ENCODE results near the gene SHFL. TPM values are rescaled to one million over a fixed set of nuclear protein-coding genes. Genes with fewer than 3 reads are reported as not detected.

SHFL gene
- total and polyA plus RNA-seq, 2 donors, result 22.8 to 55.6 TPM

- 99% methylated on average over 9 of the region's 9 CpGs for WGBS
- no peak for DNase-seq (ENCODE audit: low read depth in 6 of 9, low spot score in 9 of 9)
- H3K27me3 ChIP-seq (ENCODE audit: control insufficient read depth in 2 of 2, insufficient read depth in 1 of 2, low read length in 1 of 2), result no peaks in the 10 kb centered on the region
- H3K27ac ChIP-seq (ENCODE audit: low read depth in 1 of 2, low read length in 1 of 2), result no peak overlapping the region
- no peaks in the 10 kb centered on the region for H3K4me1 ChIP-seq (ENCODE audit: control insufficient read depth in 2 of 2, insufficient read depth in 2 of 2, low read length in 2 of 2)
- peaks cover 93 to 94% of the 10 kb centered on the region in 2 donors for H3K36me3 ChIP-seq (ENCODE audit: control insufficient read depth in 2 of 2, insufficient read depth in 2 of 2, low read length in 1 of 2)
- no peaks in the 10 kb centered on the region for H3K9me3 ChIP-seq (ENCODE audit: control insufficient read depth in 2 of 2, insufficient read depth in 1 of 2, low read length in 1 of 2)
- H3K4me3 ChIP-seq (ENCODE audit: low read length in 2 of 2), result no peak overlapping the region
Measured at GRCh38 chr19:10134040-10134439, 47.9 kb downstream of the SHFL start.

GRCh38 chr19:10135551-10136334 lies 49.6 kb downstream of the SHFL start:
- DNase-seq (ENCODE audit: low read depth in 6 of 9, low spot score in 9 of 9), result no peak
- H3K4me3 ChIP-seq (ENCODE audit: low read length in 2 of 2), result no peak overlapping the region
- no peaks in the 10 kb centered on the region for H3K4me1 ChIP-seq (ENCODE audit: control insufficient read depth in 2 of 2, insufficient read depth in 2 of 2, low read length in 2 of 2)
- peak overlapping the region in 1 of 2 donors; percentile 55 for H3K27ac ChIP-seq (ENCODE audit: low read depth in 1 of 2, low read length in 1 of 2)
- H3K9me3 ChIP-seq (ENCODE audit: control insufficient read depth in 2 of 2, insufficient read depth in 1 of 2, low read length in 1 of 2), result no peaks in the 10 kb centered on the region
- H3K27me3 ChIP-seq (ENCODE audit: control insufficient read depth in 2 of 2, insufficient read depth in 1 of 2, low read length in 1 of 2), result no peaks in the 10 kb centered on the region
- peaks cover 91 to 93% of the 10 kb centered on the region in 2 donors for H3K36me3 ChIP-seq (ENCODE audit: control insufficient read depth in 2 of 2, insufficient read depth in 2 of 2, low read length in 1 of 2)
- WGBS, result 98% methylated on average over 39 of the region's 39 CpGs

DNA sequence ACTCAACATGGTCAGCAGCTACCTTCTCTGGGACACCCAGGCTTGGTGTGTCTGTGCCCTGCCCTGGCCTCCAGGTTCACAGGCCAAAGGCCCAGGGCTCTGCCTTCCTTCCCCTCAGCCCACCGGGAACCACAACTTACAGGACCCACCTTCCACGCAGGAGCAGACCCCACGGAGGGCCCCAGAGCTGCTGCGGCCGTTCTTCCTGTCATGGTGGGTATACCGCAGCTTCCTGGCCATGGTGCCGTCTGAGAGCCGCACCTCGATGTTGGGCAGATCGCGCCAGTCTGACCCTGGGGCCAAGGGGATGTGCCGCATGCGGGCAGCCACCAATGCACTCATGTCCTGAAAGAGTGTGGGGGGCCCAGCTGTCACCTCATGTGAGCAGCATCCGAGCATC lies 50.8 kb downstream of the SHFL start:
- H3K27ac ChIP-seq (ENCODE audit: low read depth in 1 of 2, low read length in 1 of 2), result no peak overlapping the region
- H3K4me3 ChIP-seq (ENCODE audit: low read length in 2 of 2), result no peak overlapping the region
- no peaks in the 10 kb centered on the region for H3K9me3 ChIP-seq (ENCODE audit: control insufficient read depth in 2 of 2, insufficient read depth in 1 of 2, low read length in 1 of 2)
- H3K27me3 ChIP-seq (ENCODE audit: control insufficient read depth in 2 of 2, insufficient read depth in 1 of 2, low read length in 1 of 2), result no peaks in the 10 kb centered on the region
- H3K4me1 ChIP-seq (ENCODE audit: control insufficient read depth in 2 of 2, insufficient read depth in 2 of 2, low read length in 2 of 2), result no peaks in the 10 kb centered on the region
- WGBS, result over 99% methylated on average over 14 of the region's 14 CpGs
- peaks cover 93 to 96% of the 10 kb centered on the region in 2 donors for H3K36me3 ChIP-seq (ENCODE audit: control insufficient read depth in 2 of 2, insufficient read depth in 2 of 2, low read length in 1 of 2)
- DNase-seq (ENCODE audit: low read depth in 6 of 9, low spot score in 9 of 9), result no peak

GRCh38 chr19:10137751-10138682 lies 51.9 kb downstream of the SHFL start:
- no peak for DNase-seq (ENCODE audit: low read depth in 6 of 9, low spot score in 9 of 9)
- no peaks in the 10 kb centered on the region for H3K9me3 ChIP-seq (ENCODE audit: control insufficient read depth in 2 of 2, insufficient read depth in 1 of 2, low read length in 1 of 2)
- H3K4me1 ChIP-seq (ENCODE audit: control insufficient read depth in 2 of 2, insufficient read depth in 2 of 2, low read length in 2 of 2), result peaks cover 0 to 7% of the 10 kb centered on the region in 2 donors
- WGBS, result 98% methylated on average over 38 of the region's 38 CpGs
- H3K4me3 ChIP-seq (ENCODE audit: low read length in 2 of 2), result no peak overlapping the region
- peaks cover 96% of the 10 kb centered on the region in 2 donors for H3K36me3 ChIP-seq (ENCODE audit: control insufficient read depth in 2 of 2, insufficient read depth in 2 of 2, low read length in 1 of 2)
- H3K27ac ChIP-seq (ENCODE audit: low read depth in 1 of 2, low read length in 1 of 2), result no peak overlapping the region
- H3K27me3 ChIP-seq (ENCODE audit: control insufficient read depth in 2 of 2, insufficient read depth in 1 of 2, low read length in 1 of 2), result no peaks in the 10 kb centered on the region

DNA sequence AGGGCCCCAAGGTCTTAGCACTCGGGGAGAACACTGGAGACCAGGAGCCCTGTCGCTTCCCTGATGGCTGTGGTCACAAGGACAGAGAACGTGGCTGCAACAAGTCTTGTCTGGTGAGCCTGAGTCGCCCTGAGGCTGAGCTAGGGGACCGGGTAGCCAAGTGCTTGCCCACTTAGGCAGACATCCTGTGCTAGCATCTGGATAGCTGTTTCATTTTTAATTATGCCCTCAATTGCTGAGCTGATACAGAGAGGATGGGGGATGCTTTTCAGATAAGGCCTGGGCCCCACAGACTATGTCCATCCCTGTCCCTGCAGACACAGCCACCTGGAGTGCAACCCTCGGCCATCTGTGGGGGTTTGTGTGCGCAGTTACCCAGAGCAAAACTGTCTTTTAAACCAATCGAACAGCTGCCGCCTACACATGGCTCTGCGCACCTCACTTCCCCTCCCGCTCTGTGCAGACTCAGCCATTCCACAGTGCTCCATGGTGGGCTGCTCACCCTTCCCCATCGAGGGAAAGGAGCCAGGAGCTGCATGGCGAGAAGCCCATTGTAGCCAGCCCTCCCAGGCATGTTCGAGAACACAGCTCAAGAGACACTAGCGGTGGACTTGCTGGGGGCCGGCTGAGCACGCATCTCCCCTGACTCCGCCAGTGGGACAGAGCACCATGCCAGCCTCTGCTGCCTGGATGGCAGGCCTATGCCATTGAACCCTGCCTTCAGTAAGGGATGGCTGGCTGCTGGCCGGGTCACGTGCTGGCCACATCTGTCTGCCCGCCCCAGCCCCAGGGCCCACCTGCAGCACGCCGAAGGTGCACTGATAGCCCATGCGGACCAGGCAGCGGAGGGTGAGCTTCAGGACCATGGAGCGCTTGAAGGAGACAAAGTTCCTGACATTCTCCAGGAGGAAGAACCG lies 53.0 kb downstream of the SHFL start:
- DNase-seq (ENCODE audit: low read depth in 6 of 9, low spot score in 9 of 9), result no peak
- Histone ChIP-seq H3K36me3 (ENCODE audit: control insufficient read depth in 2 of 2, insufficient read depth in 2 of 2, low read length in 1 of 2) (peaks cover 95 to 96% of the 10 kb centered on the region in 2 donors), H3K27ac (ENCODE audit: low read depth in 1 of 2, low read length in 1 of 2) (peak overlapping the region in 1 of 2 donors; percentile 39), H3K4me1 (ENCODE audit: control insufficient read depth in 2 of 2, insufficient read depth in 2 of 2, low read length in 2 of 2) (peaks cover 0 to 10% of the 10 kb centered on the region in 2 donors), H3K27me3 (ENCODE audit: control insufficient read depth in 2 of 2, insufficient read depth in 1 of 2, low read length in 1 of 2) (no peaks in the 10 kb centered on the region), H3K9me3 (ENCODE audit: control insufficient read depth in 2 of 2, insufficient read depth in 1 of 2, low read length in 1 of 2) (no peaks in the 10 kb centered on the region), H3K4me3 (ENCODE audit: low read length in 2 of 2) (no peak overlapping the region)
- 98% methylated on average over 27 of the region's 27 CpGs for WGBS

GRCh38 chr19:10139952-10140351 lies 53.8 kb downstream of the SHFL start:
- Histone ChIP-seq H3K4me3 (ENCODE audit: low read length in 2 of 2) (no peak overlapping the region), H3K9me3 (ENCODE audit: control insufficient read depth in 2 of 2, insufficient read depth in 1 of 2, low read length in 1 of 2) (no peaks in the 10 kb centered on the region), H3K27me3 (ENCODE audit: control insufficient read depth in 2 of 2, insufficient read depth in 1 of 2, low read length in 1 of 2) (no peaks in the 10 kb centered on the region), H3K27ac (ENCODE audit: low read depth in 1 of 2, low read length in 1 of 2) (no peak overlapping the region), H3K4me1 (ENCODE audit: control insufficient read depth in 2 of 2, insufficient read depth in 2 of 2, low read length in 2 of 2) (peaks cover 0 to 10% of the 10 kb centered on the region in 2 donors), H3K36me3 (ENCODE audit: control insufficient read depth in 2 of 2, insufficient read depth in 2 of 2, low read length in 1 of 2) (peaks cover 95 to 97% of the 10 kb centered on the region in 2 donors)
- 98% methylated on average over 23 of the region's 23 CpGs for WGBS
- DNase-seq (ENCODE audit: low read depth in 6 of 9, low spot score in 9 of 9), result no peak

- Histone ChIP-seq H3K36me3 (ENCODE audit: control insufficient read depth in 2 of 2, insufficient read depth in 2 of 2, low read length in 1 of 2) (peaks cover 95 to 98% of the 10 kb centered on the region in 2 donors), H3K9me3 (ENCODE audit: control insufficient read depth in 2 of 2, insufficient read depth in 1 of 2, low read length in 1 of 2) (no peaks in the 10 kb centered on the region), H3K4me1 (ENCODE audit: control insufficient read depth in 2 of 2, insufficient read depth in 2 of 2, low read length in 2 of 2) (peaks cover 0 to 10% of the 10 kb centered on the region in 2 donors), H3K27ac (ENCODE audit: low read depth in 1 of 2, low read length in 1 of 2) (no peak overlapping the region), H3K4me3 (ENCODE audit: low read length in 2 of 2) (no peak overlapping the region), H3K27me3 (ENCODE audit: control insufficient read depth in 2 of 2, insufficient read depth in 1 of 2, low read length in 1 of 2) (no peaks in the 10 kb centered on the region)
- no peak for DNase-seq (ENCODE audit: low read depth in 6 of 9, low spot score in 9 of 9)
- WGBS, result 98% methylated on average over 13 of the region's 13 CpGs
Measured at GRCh38 chr19:10141479-10141878, 55.4 kb downstream of the SHFL start.

GRCh38 chr19:10141973-10142372 lies 55.9 kb downstream of the SHFL start:
- Histone ChIP-seq H3K27ac (ENCODE audit: low read depth in 1 of 2, low read length in 1 of 2) (no peak overlapping the region), H3K36me3 (ENCODE audit: control insufficient read depth in 2 of 2, insufficient read depth in 2 of 2, low read length in 1 of 2) (peaks cover 95 to 98% of the 10 kb centered on the region in 2 donors)
- WGBS, result 98% methylated on average over 18 of the region's 18 CpGs

More at GRCh38 chr19:10141973-10142372, 55.9 kb downstream of the SHFL start:
- no peak for DNase-seq (ENCODE audit: low read depth in 6 of 9, low spot score in 9 of 9)
- Histone ChIP-seq H3K4me1 (ENCODE audit: control insufficient read depth in 2 of 2, insufficient read depth in 2 of 2, low read length in 2 of 2) (peaks cover 0 to 10% of the 10 kb centered on the region in 2 donors), H3K4me3 (ENCODE audit: low read length in 2 of 2) (no peak overlapping the region), H3K9me3 (ENCODE audit: control insufficient read depth in 2 of 2, insufficient read depth in 1 of 2, low read length in 1 of 2) (no peaks in the 10 kb centered on the region), H3K27me3 (ENCODE audit: control insufficient read depth in 2 of 2, insufficient read depth in 1 of 2, low read length in 1 of 2) (no peaks in the 10 kb centered on the region)
